H1 (cell line): Measurements from ENCODE around the gene SMARCC1. TPM values are rescaled to one million over a fixed set of nuclear protein-coding genes. Genes with fewer than 3 reads are reported as not detected.
"Not testable (repeated sequence)": the region's sequence is repeated elsewhere in the genome, so short reads cannot be mapped to it uniquely, and the experiment has no call there.

Source experiments
- CTCF ChIA-PET: fragments of 300-600 bp; sonication (Branson Sonifier 250); formaldehyde crosslinking; loops from one replicate; lab custom pipeline; 2021; ENCODE audit not compliant: partially characterized antibody; lab: Charles Lee
- POLR2A ChIA-PET: fragments of 300-600 bp; sonication (Branson Sonifier 250); formaldehyde crosslinking; loops from one replicate; lab custom pipeline; 2021; ENCODE audit warnings: inconsistent platforms; ENCODE audit not compliant: partially characterized antibody; lab: Charles Lee
- DNase-seq, 2 experiments: peaks; one replicate each; pipeline versions ENCODE4 v3.0.0 to v3.0.0-alpha.2; 2010 to 2022; ENCODE audit warnings: low spot score in 2 of 2, low read depth in 1 of 2, mixed read lengths in 1 of 2
- FAIRE-seq: peaks from 2 replicates; lab custom pipeline; 2011; peaks lifted over from hg19 to GRCh38; lab: Jason Lieb, UNC
- H2AFZ ChIP-seq: 2 replicates; pipeline ENCODE4 v1.8.1; 2012; ENCODE audit warnings: low read length, inconsistent platforms
- H2AK5ac ChIP-seq: 2 replicates; pipeline ENCODE4 v1.6.1; 2013; ENCODE audit warnings: low read depth, low read length
- H2BK120ac ChIP-seq: replicated peaks from 2 replicates; pipeline ENCODE3; 2013; ENCODE audit warnings: low read depth, low read length, inconsistent platforms
- H2BK12ac ChIP-seq: 2 replicates; pipeline ENCODE4 v1.6.1; 2013; ENCODE audit warnings: low read depth, low read length
- H2BK15ac ChIP-seq: 2 replicates; pipeline ENCODE4 v1.6.1; 2013; ENCODE audit warnings: low read length
- H2BK20ac ChIP-seq: 2 replicates; pipeline ENCODE4 v1.6.1; 2013; ENCODE audit warnings: low read length
- H2BK5ac ChIP-seq: 2 replicates; pipeline ENCODE4 v1.6.1; 2013; ENCODE audit warnings: low read depth, low read length
- H3K14ac ChIP-seq: 2 replicates; pipeline ENCODE4 v1.6.1; 2013; ENCODE audit warnings: inconsistent platforms; ENCODE audit not compliant: insufficient read length
- H3K18ac ChIP-seq: 2 replicates; pipeline ENCODE4 v1.6.1; 2013; ENCODE audit warnings: low read length; ENCODE audit errors: extremely low read depth
- H3K23ac ChIP-seq: 2 replicates; pipeline ENCODE4 v1.6.1; 2013; ENCODE audit warnings: inconsistent platforms; ENCODE audit not compliant: insufficient read length
- H3K23me2 ChIP-seq: 2 replicates; pipeline ENCODE4 v1.6.1; 2013; ENCODE audit warnings: low read depth, low read length
- H3K27ac ChIP-seq: 2 replicates; pipeline ENCODE4 v1.6.1; 2011; ENCODE audit warnings: low read depth, low read length, inconsistent platforms
- H3K27me3 ChIP-seq, 4 experiments: replicated peaks in 1 of 4; 1 replicate in 1 of 4; 2 replicates in 3 of 4; pipeline versions ENCODE4 v1.6.1 to v1.8.1; 2011 to 2013; ENCODE audit warnings: low read length in 3 of 4, mild to moderate bottlenecking in 3 of 4, inconsistent platforms in 2 of 4, mixed read lengths in 2 of 4, moderate library complexity in 1 of 4; ENCODE audit not compliant: control insufficient read depth in 3 of 4, insufficient read depth in 3 of 4; ENCODE audit errors: extremely low read depth in 1 of 4
- H3K36me3 ChIP-seq, 4 experiments: 2 replicates each; pipeline versions ENCODE4 v1.6.1 to v1.8.1; 2011 to 2013; ENCODE audit warnings: mild to moderate bottlenecking in 4 of 4, low read length in 3 of 4, moderate library complexity in 2 of 4, control low read depth in 1 of 4, inconsistent platforms in 1 of 4; ENCODE audit not compliant: insufficient read depth in 4 of 4, control insufficient read depth in 2 of 4
- H3K4ac ChIP-seq: replicated peaks from 2 replicates; pipeline ENCODE3; 2013; ENCODE audit warnings: low read length, low read depth, mixed read lengths, inconsistent platforms; ENCODE audit not compliant: insufficient read length
- H3K4me1 ChIP-seq, 4 experiments: replicated peaks in 1 of 4; 1 replicate in 1 of 4; 2 replicates in 3 of 4; pipeline versions ENCODE4 v1.6.1 to v1.8.1; 2011 to 2013; ENCODE audit warnings: low read length in 3 of 4, inconsistent platforms in 2 of 4, mixed read lengths in 1 of 4; ENCODE audit not compliant: insufficient read depth in 4 of 4, control insufficient read depth in 3 of 4
- H3K4me2 ChIP-seq, 2 experiments: 2 replicates each; pipeline versions ENCODE4 v1.6.1 to v1.8.1; 2011 to 2013; ENCODE audit warnings: low read depth in 2 of 2, low read length in 2 of 2, control low read depth in 1 of 2, inconsistent platforms in 1 of 2, mild to moderate bottlenecking in 1 of 2; ENCODE audit not compliant: insufficient read depth in 1 of 2
- H3K4me3 ChIP-seq, 4 experiments: fragments of 200-600, 300-600 bp in 1 of 4; sonication (generic), shearing (Covaris generic), sonication (Bioruptor Twin) in 1 of 4; 2 replicates each; pipeline versions ENCODE4 v1.5.1 to v1.8.1; 2011 to 2016; ENCODE audit warnings: low read length in 4 of 4, low read depth in 3 of 4, control low read depth in 2 of 4, inconsistent platforms in 2 of 4, mild to moderate bottlenecking in 2 of 4, mixed read lengths in 1 of 4, moderate library complexity in 1 of 4; ENCODE audit not compliant: insufficient read depth in 2 of 4; ENCODE audit errors: extremely low read depth in 1 of 4
- H3K56ac ChIP-seq: replicated peaks from 2 replicates; pipeline ENCODE3; 2013; ENCODE audit warnings: low read depth, mild to moderate bottlenecking, mixed read lengths, low read length, inconsistent platforms; ENCODE audit not compliant: insufficient read length
- H3K79me1 ChIP-seq: 2 replicates; pipeline ENCODE4 v1.6.1; 2013; ENCODE audit warnings: low read depth, low read length, control low read depth
- H3K79me2 ChIP-seq, 2 experiments: 2 replicates each; pipeline versions ENCODE4 v1.6.1 to v1.8.1; 2012 to 2013; ENCODE audit warnings: low read length in 2 of 2, mild to moderate bottlenecking in 2 of 2, inconsistent platforms in 1 of 2; ENCODE audit not compliant: insufficient read depth in 2 of 2, control insufficient read depth in 1 of 2
- H3K9ac ChIP-seq, 4 experiments: replicated peaks in 1 of 4; 1 replicate in 1 of 4; 2 replicates in 3 of 4; pipeline versions ENCODE4 v1.6.1 to v1.8.1; 2011 to 2013; ENCODE audit warnings: low read depth in 3 of 4, low read length in 3 of 4, control low read depth in 2 of 4, mild to moderate bottlenecking in 2 of 4, moderate library complexity in 2 of 4, inconsistent platforms in 1 of 4; ENCODE audit errors: extremely low read depth in 1 of 4
- H3K9me3 ChIP-seq, 2 experiments: 2 replicates each; pipeline versions ENCODE4 v1.6.1 to v1.8.1; 2012 to 2013; ENCODE audit warnings: mild to moderate bottlenecking in 2 of 2, moderate library complexity in 2 of 2, control low read depth in 1 of 2, inconsistent platforms in 1 of 2, low read depth in 1 of 2, low read length in 1 of 2, mixed read lengths in 1 of 2; ENCODE audit not compliant: insufficient read depth in 2 of 2
- H4K20me1 ChIP-seq, 2 experiments: replicated peaks in 1 of 2; 2 replicates each; pipeline versions ENCODE3 to v1.8.1; 2011 to 2013; ENCODE audit warnings: inconsistent platforms in 2 of 2, low read length in 2 of 2, mild to moderate bottlenecking in 1 of 2; ENCODE audit not compliant: insufficient read depth in 2 of 2, control insufficient read depth in 1 of 2
- H4K5ac ChIP-seq: 2 replicates; pipeline ENCODE4 v1.6.1; 2013; ENCODE audit warnings: low read length, low read depth, mixed read lengths, inconsistent platforms; ENCODE audit not compliant: insufficient read length
- H4K8ac ChIP-seq: 2 replicates; pipeline ENCODE4 v1.8.0; 2013; ENCODE audit warnings: mild to moderate bottlenecking, moderate library complexity, low read length, inconsistent platforms; ENCODE audit not compliant: insufficient read depth; ENCODE audit errors: extremely low read depth
- H4K91ac ChIP-seq: replicated peaks from 2 replicates; pipeline ENCODE3; 2013; ENCODE audit warnings: low read length, mixed read lengths, inconsistent platforms; ENCODE audit not compliant: insufficient read length
- WGBS, 2 experiments: shearing (Covaris generic) in 1 of 2; methylation state at CpG; one replicate each; pipeline versions ENCODE4 v1.1.6 to v1.1.7; 2013 to 2015; ENCODE audit warnings: low lambda C conversion rate in 2 of 2, mixed read lengths in 2 of 2, inconsistent platforms in 1 of 2, low coverage in 1 of 2, missing lambda C conversion rate in 1 of 2; ENCODE audit not compliant: insufficient replicate concordance in 2 of 2, insufficient coverage in 1 of 2, insufficient read length in 1 of 2; ENCODE audit errors: extremely low coverage in 1 of 2, missing lambda C conversion rate in 1 of 2; 5-methylcytosine and 5-hydroxymethylcytosine counted together
- polyA plus RNA-seq, 7 experiments: library from polyadenylated mRNA; depleted of rRNA in 3 of 7; stranded (reverse) in 5 of 7; unstranded in 2 of 7; fragments of >200 nt in 5 of 7; fragments of 200-250 nt in 2 of 7; gene quantifications; 1 replicate in 5 of 7; 2 replicates in 1 of 7; 4 replicates in 1 of 7; pipeline versions ENCODE4 v1.2.1 to v1.2.3, GENCODE V29; 2011 to 2013; ENCODE audit warnings: missing spikeins in 2 of 7, mixed read lengths in 2 of 7
- total RNA-seq: library from RNA; stranded (reverse); fragmentation: NEBNext Ultra II Directional; extraction: Animal tissue kit (Norgen Biotek cat#: 25700); gene quantifications from 2 replicates; pipeline ENCODE4 v1.2.1, GENCODE V29; 2021

Gene SMARCC1
- total and polyA plus RNA-seq, 2 of the 8 experiments (the other 6 are each of a cell fraction or from before 2014, with no cell fraction given) = 64.1 to 335 TPM

DNA sequence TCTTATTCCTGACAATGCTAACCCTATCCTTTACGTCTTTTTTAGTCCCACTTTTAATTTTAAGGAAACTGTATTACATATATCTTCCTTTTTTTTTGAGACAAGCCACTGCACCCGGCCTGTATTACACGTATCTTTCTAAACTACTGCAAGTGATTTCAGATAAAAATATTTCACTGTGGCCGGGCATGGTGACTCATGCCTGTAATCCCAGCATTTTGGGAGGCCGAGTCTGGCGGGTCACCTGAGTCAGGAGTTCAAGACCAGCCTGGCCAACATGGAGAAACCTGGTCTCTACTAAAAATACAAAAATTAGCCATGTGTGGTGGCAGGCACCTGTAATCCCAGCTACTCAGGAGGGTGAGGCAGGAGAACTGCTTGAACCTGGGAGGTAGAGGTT lies 38.3 kb downstream of the SMARCC1 start:
- H4K20me1 ChIP-seq = peaks cover 3 to 14% of the 10 kb centered on the region in 2 experiments
- H4K5ac ChIP-seq, H3K23ac ChIP-seq, H2BK20ac ChIP-seq, H3K56ac ChIP-seq, H3K27me3 ChIP-seq, H3K14ac ChIP-seq, H3K79me1 ChIP-seq, H3K23me2 ChIP-seq, DNase-seq, H3K4ac ChIP-seq, FAIRE-seq, H2AFZ ChIP-seq, H3K4me3 ChIP-seq, H3K4me1 ChIP-seq, H3K9me3 ChIP-seq, H3K27ac ChIP-seq, H2BK12ac ChIP-seq, H4K91ac ChIP-seq, H3K4me2 ChIP-seq, H4K8ac ChIP-seq, H2AK5ac ChIP-seq, H2BK5ac ChIP-seq, H3K18ac ChIP-seq, H2BK120ac ChIP-seq, H3K9ac ChIP-seq, H2BK15ac ChIP-seq, POLR2A ChIA-PET: not testable (repeated sequence)
- WGBS, 2 experiments = 90% methylated on average over 6 of the region's 6 CpGs; no CpG with 5 or more reads in 1 of the 2 experiments
- peaks cover 2 to 44% (median 18%) of the 10 kb centered on the region in 4 experiments; a peak in 7 of 8 replicates for H3K36me3 ChIP-seq
- CTCF ChIA-PET = interaction anchor here (0.9 to 1.2 kb wide), 2 partner anchors 10 to 14 kb away, joined by 3 to 4 read pairs; no protein-coding TSS in a partner anchor
- peaks cover 3 to 97% of the 10 kb centered on the region in 2 experiments for H3K79me2 ChIP-seq
